ENCODE measurements around the gene LRRC56.

Gene LRRC56, protein sequence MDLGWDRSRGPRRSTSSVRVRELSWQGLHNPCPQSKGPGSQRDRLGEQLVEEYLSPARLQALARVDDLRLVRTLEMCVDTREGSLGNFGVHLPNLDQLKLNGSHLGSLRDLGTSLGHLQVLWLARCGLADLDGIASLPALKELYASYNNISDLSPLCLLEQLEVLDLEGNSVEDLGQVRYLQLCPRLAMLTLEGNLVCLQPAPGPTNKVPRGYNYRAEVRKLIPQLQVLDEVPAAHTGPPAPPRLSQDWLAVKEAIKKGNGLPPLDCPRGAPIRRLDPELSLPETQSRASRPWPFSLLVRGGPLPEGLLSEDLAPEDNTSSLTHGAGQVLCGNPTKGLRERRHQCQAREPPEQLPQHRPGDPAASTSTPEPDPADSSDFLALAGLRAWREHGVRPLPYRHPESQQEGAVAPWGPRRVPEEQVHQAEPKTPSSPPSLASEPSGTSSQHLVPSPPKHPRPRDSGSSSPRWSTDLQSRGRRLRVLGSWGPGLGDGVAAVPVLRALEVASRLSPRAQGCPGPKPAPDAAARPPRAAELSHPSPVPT

DNA sequence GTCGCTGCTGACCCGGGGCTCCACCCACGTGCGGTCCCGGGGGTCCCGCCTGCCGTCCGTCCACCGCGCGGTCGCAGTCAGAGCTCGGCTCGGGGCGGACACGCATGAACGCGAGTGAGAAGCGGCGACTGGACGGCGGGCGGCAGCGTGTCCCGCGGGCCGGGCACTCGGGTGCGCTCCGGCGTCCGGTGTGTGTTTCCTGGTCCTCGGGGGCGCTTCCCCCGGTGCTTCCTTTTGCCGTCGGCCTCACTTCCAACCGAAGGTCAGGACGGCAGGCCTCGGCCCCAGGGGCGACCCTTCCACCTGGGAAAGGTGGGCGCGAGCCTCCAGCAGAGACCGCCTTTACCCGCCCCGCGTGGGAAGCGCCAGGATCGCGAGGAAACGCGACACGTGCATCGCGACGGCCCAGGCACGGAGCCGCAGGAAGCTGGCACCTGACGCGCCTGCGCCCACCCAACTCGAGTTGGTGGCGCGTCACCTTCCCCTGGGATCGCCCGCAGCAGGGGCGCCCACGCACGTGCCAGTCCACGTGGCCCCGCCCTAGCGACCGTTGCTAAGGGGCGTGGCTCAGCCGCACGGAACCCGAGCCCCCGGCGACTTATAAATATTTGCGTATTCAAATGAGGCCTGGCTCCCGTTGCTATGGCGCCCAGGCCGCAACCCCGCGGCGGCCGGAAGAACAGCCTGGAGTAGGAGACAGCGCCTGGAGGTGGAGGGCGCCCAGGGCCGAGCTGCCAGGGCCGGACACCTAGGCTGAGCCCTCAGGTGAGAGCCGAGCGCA is at the start of gene LRRC56:
LRRC56 (plus strand) TSS at position 687 of the 781 bp plus-strand sequence. CDS start 3,158 bp downstream, outside the sequence.
- Histone ChIP-seq H3K36me3 (ENCODE audit: insufficient read depth, low read length) (peaks cover 3% of the 10 kb centered on the region; the same call in 1 of the 2 replicates), H3K4me1 (ENCODE audit: insufficient read depth, low read length) (no peaks in the 10 kb centered on the region), H3K9ac (ENCODE audit: low read depth, low read length) (peak within 1 kb of the TSS; percentile 93), H3K9me3 (ENCODE audit: control insufficient read depth, insufficient read depth, low read length) (no peaks in the 10 kb centered on the region)

DNA sequence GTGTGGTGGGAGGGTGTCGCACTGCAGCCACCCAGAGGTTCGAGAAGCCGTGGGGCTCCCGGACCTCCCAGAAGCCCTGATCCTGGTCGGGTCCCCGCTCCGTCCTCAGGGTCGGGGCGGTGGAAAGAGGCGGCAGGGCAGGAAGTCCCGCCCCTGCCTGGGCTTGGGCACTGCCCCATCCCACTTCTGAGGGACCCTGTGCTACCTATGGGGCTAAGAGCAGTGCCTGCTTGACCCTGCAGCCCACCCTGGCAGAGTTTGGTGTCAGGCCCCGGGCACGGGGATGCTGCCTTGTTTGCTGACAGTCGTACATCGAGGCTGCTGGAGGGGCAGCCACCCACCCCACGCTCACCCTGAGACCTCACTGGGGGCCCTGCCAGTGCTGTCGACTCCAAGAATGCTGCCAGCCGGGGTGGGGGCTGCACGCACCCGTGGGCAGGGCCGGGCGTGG is 49.7 kb upstream of the LRRC56 start:
- no peaks in the 10 kb centered on the region for H3K4me1 ChIP-seq (ENCODE audit: insufficient read depth, low read length)
- no peaks in the 10 kb centered on the region; the same call in 1 of the 2 replicates for H3K36me3 ChIP-seq (ENCODE audit: insufficient read depth, low read length)
- H3K9ac ChIP-seq (ENCODE audit: low read depth, low read length): no peak overlapping the region
- H3K9me3 ChIP-seq (ENCODE audit: control insufficient read depth, insufficient read depth, low read length): no peaks in the 10 kb centered on the region

DNA sequence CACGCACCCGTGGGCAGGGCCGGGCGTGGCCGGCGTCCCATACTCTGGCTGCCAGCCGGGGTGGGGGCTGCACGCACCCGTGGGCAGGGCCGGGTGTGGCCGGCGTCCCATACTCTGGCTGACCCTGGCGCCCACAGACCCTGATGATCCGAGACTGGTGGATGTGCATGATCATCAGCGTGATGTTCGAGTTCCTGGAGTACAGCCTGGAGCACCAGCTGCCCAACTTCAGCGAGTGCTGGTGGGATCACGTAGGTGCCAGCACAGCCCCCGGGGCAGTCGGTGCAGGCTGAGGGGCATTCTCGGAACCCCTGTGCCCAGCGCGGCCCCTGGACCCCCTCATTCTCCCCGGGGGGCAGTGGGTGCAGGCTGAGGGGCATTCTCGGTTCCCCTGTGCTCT is 49.3 kb upstream of the LRRC56 start:
- Histone ChIP-seq H3K36me3 (ENCODE audit: insufficient read depth, low read length) (no peaks in the 10 kb centered on the region; the same call in 1 of the 2 replicates), H3K9ac (ENCODE audit: low read depth, low read length) (no peak overlapping the region), H3K4me1 (ENCODE audit: insufficient read depth, low read length) (no peaks in the 10 kb centered on the region), H3K9me3 (ENCODE audit: control insufficient read depth, insufficient read depth, low read length) (no peaks in the 10 kb centered on the region)

DNA sequence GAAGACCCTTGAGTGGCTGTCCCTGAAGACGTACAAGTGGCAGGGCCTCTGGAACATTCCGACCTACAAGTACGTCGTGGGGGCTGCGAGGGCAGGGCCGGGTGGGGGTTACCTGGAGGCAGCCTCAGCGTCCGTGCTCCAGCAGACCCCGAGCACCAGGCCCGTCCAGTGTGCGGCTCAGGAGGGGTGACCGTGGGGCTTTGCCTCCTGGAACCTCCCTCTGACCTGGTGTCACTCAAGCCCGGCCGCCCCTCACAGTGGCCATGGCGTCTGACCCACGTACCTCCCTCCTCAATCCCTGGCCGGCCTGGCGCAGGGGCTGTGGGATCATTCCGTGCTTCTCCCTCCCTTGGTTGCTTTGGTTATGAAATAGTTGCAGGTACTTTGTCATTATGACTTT is 48.7 kb upstream of the LRRC56 start:
- Histone ChIP-seq H3K9me3 (ENCODE audit: control insufficient read depth, insufficient read depth, low read length) (no peaks in the 10 kb centered on the region), H3K36me3 (ENCODE audit: insufficient read depth, low read length) (no peaks in the 10 kb centered on the region; the same call in 1 of the 2 replicates), H3K9ac (ENCODE audit: low read depth, low read length) (no peak overlapping the region), H3K4me1 (ENCODE audit: insufficient read depth, low read length) (no peaks in the 10 kb centered on the region)

DNA sequence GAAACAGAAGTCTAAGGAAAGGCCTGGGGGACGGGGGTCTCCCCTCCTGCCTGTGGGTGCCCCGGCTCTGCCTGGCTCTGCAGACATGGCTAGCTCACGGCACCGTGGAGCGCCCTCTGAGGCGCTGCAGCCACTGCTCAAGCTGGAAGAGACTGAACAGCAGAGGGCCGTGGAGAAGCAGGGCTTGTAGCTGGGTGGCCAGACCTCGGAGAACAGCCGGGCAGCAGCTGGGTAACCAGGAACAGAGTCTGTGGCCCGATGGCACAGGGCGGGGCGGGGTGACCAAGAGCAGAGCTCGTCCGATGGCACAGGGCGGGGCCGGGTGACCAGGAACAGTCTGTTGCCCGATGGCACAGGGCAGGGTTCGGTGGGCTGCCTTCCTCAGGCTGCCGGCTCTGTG is 48.3 kb upstream of the LRRC56 start:
- no peaks in the 10 kb centered on the region for H3K4me1 ChIP-seq (ENCODE audit: insufficient read depth, low read length)
- H3K9me3 ChIP-seq (ENCODE audit: control insufficient read depth, insufficient read depth, low read length): no peaks in the 10 kb centered on the region
- no peak overlapping the region for H3K9ac ChIP-seq (ENCODE audit: low read depth, low read length)
- no peaks in the 10 kb centered on the region; the same call in 1 of the 2 replicates for H3K36me3 ChIP-seq (ENCODE audit: insufficient read depth, low read length)

DNA sequence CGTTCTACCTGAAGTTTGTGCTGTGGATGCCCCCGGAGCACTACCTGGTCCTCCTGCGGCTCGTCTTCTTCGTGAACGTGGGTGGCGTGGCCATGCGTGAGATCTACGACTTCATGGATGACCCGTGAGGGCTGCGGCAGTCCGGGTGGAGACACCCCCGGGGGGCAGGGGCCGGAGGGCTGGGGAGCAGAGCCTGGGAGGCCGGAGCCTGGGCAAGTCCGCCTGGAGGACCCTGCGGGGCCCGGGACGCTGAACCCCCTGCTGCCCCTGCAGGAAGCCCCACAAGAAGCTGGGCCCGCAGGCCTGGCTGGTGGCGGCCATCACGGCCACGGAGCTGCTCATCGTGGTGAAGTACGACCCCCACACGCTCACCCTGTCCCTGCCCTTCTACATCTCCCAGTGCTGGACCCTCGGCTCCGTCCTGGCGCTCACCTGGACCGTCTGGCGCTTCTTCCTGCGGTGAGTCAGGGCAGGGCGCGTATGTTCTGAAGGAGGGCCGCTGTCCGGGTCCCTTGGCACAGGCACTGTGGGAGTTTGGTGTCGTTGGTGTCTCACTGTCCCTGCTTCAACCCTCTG is 47.6 kb upstream of the LRRC56 start:
- H3K36me3 ChIP-seq (ENCODE audit: insufficient read depth, low read length): no peaks in the 10 kb centered on the region; the same call in 1 of the 2 replicates
- H3K9me3 ChIP-seq (ENCODE audit: control insufficient read depth, insufficient read depth, low read length): no peaks in the 10 kb centered on the region
- H3K4me1 ChIP-seq (ENCODE audit: insufficient read depth, low read length): no peaks in the 10 kb centered on the region
- H3K9ac ChIP-seq (ENCODE audit: low read depth, low read length): no peak overlapping the region

DNA sequence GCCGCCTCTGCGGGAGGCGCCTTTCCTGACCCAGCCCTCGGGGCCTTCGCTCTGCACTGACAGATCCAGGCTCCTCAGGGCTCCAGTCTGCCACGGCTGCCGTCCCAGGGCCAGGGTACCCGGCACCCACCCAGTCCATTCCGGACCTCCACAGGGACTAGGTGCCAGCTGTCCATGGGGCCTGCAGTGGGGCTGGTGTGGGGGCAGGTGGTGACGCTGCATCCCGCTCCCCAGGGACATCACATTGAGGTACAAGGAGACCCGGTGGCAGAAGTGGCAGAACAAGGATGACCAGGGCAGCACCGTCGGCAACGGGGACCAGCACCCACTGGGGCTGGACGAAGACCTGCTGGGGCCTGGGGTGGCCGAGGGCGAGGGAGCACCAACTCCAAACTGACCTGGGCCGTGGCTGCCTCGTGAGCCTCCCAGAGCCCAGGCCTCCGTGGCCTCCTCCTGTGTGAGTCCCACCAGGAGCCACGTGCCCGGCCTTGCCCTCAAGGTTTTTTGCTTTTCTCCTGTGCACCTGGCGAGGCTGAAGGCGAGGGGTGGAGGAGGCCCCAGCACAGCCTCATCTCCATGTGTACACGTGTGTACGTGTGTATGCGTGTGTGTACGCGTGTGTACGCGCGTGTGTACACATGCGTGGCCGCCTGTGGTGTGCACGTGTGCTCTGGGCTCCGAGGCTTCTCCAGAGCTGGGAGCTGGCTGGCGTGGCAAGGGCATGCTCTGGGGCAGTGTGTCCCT is 47.0 kb upstream of the LRRC56 start:
- no peaks in the 10 kb centered on the region for H3K9me3 ChIP-seq (ENCODE audit: control insufficient read depth, insufficient read depth, low read length)
- H3K9ac ChIP-seq (ENCODE audit: low read depth, low read length): no peak overlapping the region
- H3K4me1 ChIP-seq (ENCODE audit: insufficient read depth, low read length): no peaks in the 10 kb centered on the region
- no peaks in the 10 kb centered on the region; the same call in 1 of the 2 replicates for H3K36me3 ChIP-seq (ENCODE audit: insufficient read depth, low read length)

DNA sequence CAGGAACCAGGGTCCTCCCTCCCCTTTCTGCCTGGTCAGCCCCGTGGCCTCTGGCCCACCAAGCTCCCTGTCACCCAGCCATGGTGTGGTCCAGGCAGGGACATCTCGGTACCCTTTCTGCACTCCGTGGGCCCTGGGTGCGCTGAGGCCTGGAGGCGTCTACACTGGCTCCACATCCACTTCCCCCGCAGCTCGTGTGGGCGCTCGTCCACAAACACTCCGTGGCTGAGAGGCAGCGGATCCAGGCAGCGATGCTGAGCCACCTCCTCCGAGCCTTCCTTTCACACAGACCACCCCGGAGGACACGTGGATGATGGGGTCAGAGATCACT is 46.4 kb upstream of the LRRC56 start:
- no peaks in the 10 kb centered on the region; the same call in 1 of the 2 replicates for H3K36me3 ChIP-seq (ENCODE audit: insufficient read depth, low read length)
- H3K9ac ChIP-seq (ENCODE audit: low read depth, low read length): no peak overlapping the region

DNA sequence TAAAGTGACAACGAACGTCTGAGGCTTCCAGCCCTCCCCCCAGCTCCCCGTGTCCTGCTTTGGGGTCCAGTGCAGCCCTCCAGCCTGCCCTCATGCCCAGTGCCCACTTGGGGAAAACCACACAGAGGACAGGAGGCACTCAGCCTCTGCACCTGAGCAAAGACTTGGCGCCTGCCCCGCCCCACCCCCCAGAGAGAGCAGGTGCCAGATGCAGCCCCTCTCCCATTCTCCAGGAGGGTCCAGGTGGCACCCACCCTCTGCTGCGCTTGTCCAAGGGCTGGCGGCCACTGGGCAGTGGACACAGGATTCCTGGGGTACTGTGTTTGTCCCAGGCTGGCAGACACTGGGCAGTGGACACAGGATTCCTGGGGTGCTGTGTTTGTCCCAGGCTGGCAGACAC is 46.0 kb upstream of the LRRC56 start:
- no peaks in the 10 kb centered on the region for H3K4me1 ChIP-seq (ENCODE audit: insufficient read depth, low read length)
- H3K36me3 ChIP-seq (ENCODE audit: insufficient read depth, low read length): no peaks in the 10 kb centered on the region; the same call in 1 of the 2 replicates
- H3K9ac ChIP-seq (ENCODE audit: low read depth, low read length): no peak overlapping the region
- H3K9me3 ChIP-seq (ENCODE audit: control insufficient read depth, insufficient read depth, low read length): no peaks in the 10 kb centered on the region

More for the DNA sequence above, 46.4 kb upstream of the LRRC56 start:
- Histone ChIP-seq H3K4me1 (ENCODE audit: insufficient read depth, low read length) (no peaks in the 10 kb centered on the region), H3K9me3 (ENCODE audit: control insufficient read depth, insufficient read depth, low read length) (no peaks in the 10 kb centered on the region)

DNA sequence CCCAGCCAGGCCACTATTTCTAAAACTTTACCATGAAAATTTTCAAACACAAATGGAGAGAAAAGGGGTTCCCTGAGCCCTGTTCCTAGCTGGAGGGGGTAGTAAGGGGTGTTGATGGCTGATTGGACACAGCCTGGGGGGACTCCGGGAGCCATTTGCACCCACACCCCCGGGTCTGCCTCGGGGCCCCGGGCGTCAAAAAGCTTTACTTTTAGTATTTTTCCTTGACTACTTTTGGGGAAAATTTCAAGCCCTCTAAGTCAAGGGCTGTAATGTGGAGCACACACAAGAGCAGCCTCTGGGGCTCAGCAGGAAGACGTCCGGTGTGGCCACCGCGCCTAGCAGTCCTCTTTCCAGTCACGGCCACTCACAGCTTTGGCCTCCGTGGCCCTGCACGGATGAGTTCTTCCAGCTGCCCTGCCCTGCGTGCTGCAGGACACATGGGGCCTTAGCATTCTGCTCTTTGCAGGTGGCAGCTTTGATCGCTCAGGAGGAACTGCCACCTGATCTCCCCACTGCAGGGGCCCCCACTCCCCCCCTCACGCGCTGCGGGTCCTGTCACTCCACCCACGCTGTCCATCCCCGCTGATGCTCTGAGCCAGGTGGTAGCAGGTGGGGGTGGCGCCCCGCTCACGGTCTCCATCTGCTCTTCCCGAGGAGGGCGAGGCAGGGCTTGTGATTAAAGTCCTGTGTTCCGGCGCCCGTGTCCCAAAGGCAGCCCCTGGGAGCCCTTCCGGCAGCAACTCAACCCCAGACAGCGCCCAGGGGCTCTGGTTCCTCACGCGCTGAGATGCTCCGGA is 44.7 kb upstream of the LRRC56 start:
- H3K36me3 ChIP-seq (ENCODE audit: insufficient read depth, low read length): peaks cover 9% of the 10 kb centered on the region
- no peaks in the 10 kb centered on the region for H3K4me1 ChIP-seq (ENCODE audit: insufficient read depth, low read length)
- H3K9me3 ChIP-seq (ENCODE audit: control insufficient read depth, insufficient read depth, low read length): no peaks in the 10 kb centered on the region
- H3K9ac ChIP-seq (ENCODE audit: low read depth, low read length): no peak overlapping the region

DNA sequence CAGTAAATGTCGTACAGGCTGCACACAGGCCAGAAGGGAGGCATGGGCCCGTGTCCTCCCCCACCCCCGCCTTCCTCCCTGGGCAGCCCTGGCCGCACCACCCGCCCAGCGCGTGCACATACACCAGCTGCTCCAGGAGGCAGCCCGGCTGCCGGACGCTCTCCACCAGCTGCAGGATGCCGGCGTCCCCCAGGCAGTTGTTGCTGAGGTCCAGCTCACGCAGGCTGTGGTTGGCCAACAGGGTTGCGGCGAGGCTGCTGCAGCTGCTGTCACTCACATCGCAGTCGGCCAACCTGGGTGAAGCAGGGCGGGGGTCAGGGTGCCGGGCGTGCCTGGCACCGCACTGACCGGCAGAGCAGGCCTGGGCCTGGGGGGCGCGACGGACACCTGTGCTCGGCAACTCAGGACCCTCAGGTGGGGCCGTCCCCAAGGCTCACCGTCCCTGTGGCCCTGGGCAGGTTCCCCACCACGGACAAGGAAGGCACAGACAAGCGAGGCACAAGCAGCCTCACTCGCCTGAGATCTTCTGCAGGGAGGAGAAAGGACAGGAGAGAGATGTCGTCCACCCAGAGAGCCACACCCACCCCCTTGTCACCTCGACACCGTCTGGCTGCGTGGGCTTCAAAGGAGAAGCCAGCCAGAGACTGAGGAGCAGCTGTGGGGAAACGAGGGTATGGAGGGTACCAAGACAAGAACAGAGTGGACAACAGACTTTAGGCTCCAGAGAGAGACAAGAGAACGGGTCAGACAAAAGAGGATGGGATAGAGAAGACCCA is 42.4 kb upstream of the LRRC56 start:
- Histone ChIP-seq H3K9me3 (ENCODE audit: control insufficient read depth, insufficient read depth, low read length) (no peaks in the 10 kb centered on the region), H3K9ac (ENCODE audit: low read depth, low read length) (no peak overlapping the region), H3K4me1 (ENCODE audit: insufficient read depth, low read length) (no peaks in the 10 kb centered on the region), H3K36me3 (ENCODE audit: insufficient read depth, low read length) (peaks cover 10% of the 10 kb centered on the region)

DNA sequence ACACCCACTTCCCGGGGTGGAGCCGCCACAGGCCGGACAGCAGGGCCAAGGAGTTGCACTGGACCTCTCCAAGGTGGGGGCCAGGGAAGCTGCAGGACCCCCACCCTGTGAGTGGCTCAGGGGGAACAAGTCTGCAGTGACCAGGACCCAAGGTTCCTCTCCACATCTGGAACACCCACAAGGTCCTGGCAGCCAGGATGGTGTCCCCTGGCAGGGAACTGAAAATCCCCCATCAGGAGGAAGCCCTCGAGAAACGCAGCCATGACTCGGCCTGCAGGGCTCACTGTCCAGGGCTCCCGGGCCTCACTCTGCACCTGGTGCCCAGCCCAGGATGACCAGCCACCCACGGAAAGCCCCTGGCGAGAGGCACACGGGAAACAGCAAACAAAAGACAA is 41.8 kb upstream of the LRRC56 start:
- no peak overlapping the region for H3K9ac ChIP-seq (ENCODE audit: low read depth, low read length)
- no peaks in the 10 kb centered on the region for H3K9me3 ChIP-seq (ENCODE audit: control insufficient read depth, insufficient read depth, low read length)
- peaks cover 10% of the 10 kb centered on the region for H3K36me3 ChIP-seq (ENCODE audit: insufficient read depth, low read length)
- H3K4me1 ChIP-seq (ENCODE audit: insufficient read depth, low read length): no peaks in the 10 kb centered on the region
